K562 (cell line): Measurements from ENCODE around the gene SLC7A10.

Experiments
- ARHGAP35 ChIP-seq: fragments of 450-650 bp; IDR thresholded peaks from 2 replicates; pipeline ENCODE4 v1.6.1; 2018; ENCODE audit not compliant: partially characterized antibody
- DNMT1 ChIP-seq: fragments of 450-650 bp; IDR thresholded peaks from 2 replicates; pipeline ENCODE4 v1.6.1; 2016; ENCODE audit warnings: antibody characterized with exemption, mild to moderate bottlenecking
- KLF1 ChIP-seq: fragments of 450-650 bp; IDR thresholded peaks from 2 replicates; pipeline ENCODE4 v1.6.1; 2016; ENCODE audit warnings: missing genetic modification characterization, missing compliant biosample characterization
- PHTF2 ChIP-seq: fragments of 250-450 bp; sonication (Bioruptor Pico); IDR thresholded peaks from 2 replicates; pipeline ENCODE4 v1.5.0; 2021; ENCODE audit warnings: mild to moderate bottlenecking
- TCF3 ChIP-seq: sonication (generic); formaldehyde crosslinking; IDR thresholded peaks from 2 replicates; pipeline ENCODE4 v1.4.0; 2020; ENCODE audit warnings: mild to moderate bottlenecking, missing genetic modification reagents
- ZNF586 ChIP-seq: fragments of 450-650 bp; formaldehyde crosslinking; conservative IDR thresholded peaks from 2 replicates; pipeline ENCODE4 v1.4.0; 2020; ENCODE audit warnings: mild to moderate bottlenecking, moderate library complexity
- TF ChIP-seq, protein P1 (sequence below), 3 experiments: IDR thresholded peaks in 2 of 3; conservative IDR thresholded peaks in 1 of 3; 2 replicates each; pipeline ENCODE4 v1.5.1; 2011 to 2012; ENCODE audit warnings: low read length in 3 of 3, mild to moderate bottlenecking in 3 of 3, control low read depth in 2 of 3, improper control_type of control experiment in 1 of 3, inconsistent platforms in 1 of 3, low read depth in 1 of 3, mixed read lengths in 1 of 3, moderate library complexity in 1 of 3; ENCODE audit not compliant: insufficient read depth in 2 of 3

DNA sequence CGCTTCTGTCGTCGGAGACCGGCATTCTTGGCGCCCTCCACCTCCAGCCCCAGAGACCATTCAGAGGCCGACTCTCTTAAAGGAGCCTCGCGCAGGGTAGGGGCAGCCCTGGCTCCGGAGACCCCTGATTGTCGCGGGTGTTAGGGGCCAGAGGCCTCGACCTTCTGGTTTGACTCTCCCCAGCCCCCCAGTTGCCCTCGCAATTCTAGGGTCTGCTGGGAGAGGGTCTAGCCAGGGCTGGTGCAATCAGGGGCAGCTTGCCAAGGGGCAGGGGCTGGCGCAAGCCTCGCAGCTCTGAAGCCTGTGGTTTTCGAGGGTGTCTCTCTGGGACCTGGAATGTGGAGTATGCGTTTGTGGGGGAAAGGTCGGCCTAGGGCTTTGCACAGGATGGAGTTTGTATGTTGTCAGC lies 1.6 kb upstream of the SLC7A10 start:
- TF ChIP-seq, protein P1, sequence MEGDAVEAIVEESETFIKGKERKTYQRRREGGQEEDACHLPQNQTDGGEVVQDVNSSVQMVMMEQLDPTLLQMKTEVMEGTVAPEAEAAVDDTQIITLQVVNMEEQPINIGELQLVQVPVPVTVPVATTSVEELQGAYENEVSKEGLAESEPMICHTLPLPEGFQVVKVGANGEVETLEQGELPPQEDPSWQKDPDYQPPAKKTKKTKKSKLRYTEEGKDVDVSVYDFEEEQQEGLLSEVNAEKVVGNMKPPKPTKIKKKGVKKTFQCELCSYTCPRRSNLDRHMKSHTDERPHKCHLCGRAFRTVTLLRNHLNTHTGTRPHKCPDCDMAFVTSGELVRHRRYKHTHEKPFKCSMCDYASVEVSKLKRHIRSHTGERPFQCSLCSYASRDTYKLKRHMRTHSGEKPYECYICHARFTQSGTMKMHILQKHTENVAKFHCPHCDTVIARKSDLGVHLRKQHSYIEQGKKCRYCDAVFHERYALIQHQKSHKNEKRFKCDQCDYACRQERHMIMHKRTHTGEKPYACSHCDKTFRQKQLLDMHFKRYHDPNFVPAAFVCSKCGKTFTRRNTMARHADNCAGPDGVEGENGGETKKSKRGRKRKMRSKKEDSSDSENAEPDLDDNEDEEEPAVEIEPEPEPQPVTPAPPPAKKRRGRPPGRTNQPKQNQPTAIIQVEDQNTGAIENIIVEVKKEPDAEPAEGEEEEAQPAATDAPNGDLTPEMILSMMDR (IDR thresholded peaks at IDR 0.05 in 2 of 3, conservative IDR thresholded peaks at IDR 0.05 in 1 of 3; ENCODE audit: insufficient read depth in 2 of 3, low read depth in 1 of 3, low read length in 3 of 3) = no peak
- TF ChIP-seq ARHGAP35 = no peak
- TF ChIP-seq DNMT1 = no peak
- TF ChIP-seq TCF3 (CRISPR knock-in tag) = no peak
- no peak for TF ChIP-seq KLF1 (tag)
- no peak for TF ChIP-seq ZNF586 (CRISPR knock-in tag)
- no peak for TF ChIP-seq PHTF2 (CRISPR knock-in tag)
